ENCODE results near the gene DBF4. TPM values are rescaled to one million over a fixed set of nuclear protein-coding genes. Genes with fewer than 3 reads are reported as not detected.

The DBF4 gene
- total RNA-seq, 2 experiments from 2014 or later = 58.1 to 61.9 TPM

DNA sequence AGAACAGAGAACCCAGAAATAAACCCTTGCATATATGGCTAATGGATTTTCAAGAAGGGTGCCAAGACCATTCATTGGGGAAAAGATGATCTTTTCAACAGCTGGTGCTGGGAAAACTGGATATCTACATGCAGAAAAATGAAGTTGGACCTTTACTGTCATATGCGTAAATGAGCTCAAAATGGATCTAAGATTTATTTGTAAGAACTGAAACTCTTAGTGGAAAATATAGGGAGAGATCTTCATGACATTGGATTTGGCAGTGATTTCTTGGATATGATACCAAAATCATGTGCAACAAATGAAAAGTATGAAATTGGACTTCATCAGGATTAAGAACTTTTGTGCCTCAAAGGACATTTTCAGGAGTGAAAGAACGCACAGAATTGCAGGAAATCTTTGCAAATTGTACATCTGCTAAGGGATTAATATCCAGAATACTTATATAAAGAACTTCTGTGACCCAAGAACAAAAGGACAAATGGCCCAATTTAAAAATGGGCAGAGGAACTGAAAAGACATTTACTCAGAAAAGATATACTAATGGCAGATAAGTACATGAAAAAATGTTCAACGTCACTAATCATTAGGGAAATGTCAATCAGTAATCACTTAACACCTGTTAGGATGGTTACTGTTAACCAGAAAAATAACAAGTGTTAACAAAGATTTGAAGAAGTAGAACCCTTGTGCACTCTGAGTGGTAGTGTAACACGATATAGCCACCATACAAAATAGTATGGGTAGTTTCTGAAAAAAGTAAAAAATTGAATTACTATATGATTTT is 6.1 kb downstream of the DBF4 start:
- Mint-ChIP-seq H3K27me3 (no peaks in the 10 kb centered on the region), H3K9me3 (no peaks in the 10 kb centered on the region), H3K4me3 (no peak overlapping the region), H3K4me1 (ENCODE audit: low read depth) (peaks cover 48% of the 10 kb centered on the region), H3K36me3 (ENCODE audit: low read depth) (peaks cover 53% of the 10 kb centered on the region), H3K27ac (no peak overlapping the region)
- DNase-seq (no peak), ATAC-seq (ENCODE audit: poor library complexity) (no peak)
- Histone ChIP-seq H3K4me1 (ENCODE audit: insufficient read depth, low read length) (peaks cover 4% of the 10 kb centered on the region), H3K4me3 (ENCODE audit: low read length) (no peak overlapping the region), H3K36me3 (ENCODE audit: insufficient read depth, low read length) (peaks cover 28% of the 10 kb centered on the region), H3K27me3 (ENCODE audit: control insufficient read depth in 1 of 2, insufficient read depth in 2 of 2, low read length in 2 of 2) (no peaks in the 10 kb centered on the region), H3K27ac (ENCODE audit: low read depth in 1 of 2, low read length in 2 of 2) (no peak overlapping the region), H3K9me3 (ENCODE audit: control insufficient read depth in 1 of 2, insufficient read depth in 1 of 2, low read length in 2 of 2) (no peaks in the 10 kb centered on the region)
- ChIA-PET CTCF (no interaction called here), POLR2A (no interaction called here)
- TF ChIP-seq CTCF (IDR thresholded peaks at IDR 0.05) = no peak
- intact Hi-C loops (cut with DNase I, micrococcal nuclease) = loop anchor here in 1 of 2 experiments (5.0 kb wide), 1 partner anchor 250 kb away; no protein-coding TSS in a partner anchor

GRCh38 chr7:87885018-87885417 is 8.7 kb downstream of the DBF4 start:
- Histone ChIP-seq H3K27ac (ENCODE audit: low read depth in 1 of 2, low read length in 2 of 2) (no peak overlapping the region), H3K4me3 (ENCODE audit: low read length) (no peak overlapping the region), H3K4me1 (ENCODE audit: insufficient read depth, low read length) (no peaks in the 10 kb centered on the region), H3K9me3 (ENCODE audit: control insufficient read depth in 1 of 2, insufficient read depth in 1 of 2, low read length in 2 of 2) (no peaks in the 10 kb centered on the region), H3K27me3 (ENCODE audit: control insufficient read depth in 1 of 2, insufficient read depth in 2 of 2, low read length in 2 of 2) (no peaks in the 10 kb centered on the region), H3K36me3 (ENCODE audit: insufficient read depth, low read length) (peaks cover 35% of the 10 kb centered on the region)
- ChIA-PET POLR2A (no interaction called here), CTCF (no interaction called here)
- Mint-ChIP-seq H3K27ac (no peak overlapping the region), H3K36me3 (ENCODE audit: low read depth) (peaks cover 75% of the 10 kb centered on the region), H3K4me1 (ENCODE audit: low read depth) (peaks cover 26% of the 10 kb centered on the region), H3K9me3 (no peaks in the 10 kb centered on the region), H3K4me3 (no peak overlapping the region), H3K27me3 (no peaks in the 10 kb centered on the region)
- no peak for TF ChIP-seq CTCF (IDR thresholded peaks at IDR 0.05)
- intact Hi-C loops (cut with DNase I, micrococcal nuclease) = loop anchor here in 1 of 2 experiments (1.0 to 5.0 kb wide), 4 partner anchors 38 to 573 kb away; no protein-coding TSS in a partner anchor
- ATAC-seq (ENCODE audit: poor library complexity) (no peak), DNase-seq (no peak)

GRCh38 chr7:87886875-87887274 is 10.6 kb downstream of the DBF4 start:
- H3K4me1 ChIP-seq (ENCODE audit: insufficient read depth, low read length) = no peaks in the 10 kb centered on the region
- Mint-ChIP-seq H3K36me3 (ENCODE audit: low read depth) (peaks cover 75% of the 10 kb centered on the region), H3K4me3 (no peak overlapping the region), H3K27me3 (no peaks in the 10 kb centered on the region), H3K4me1 (ENCODE audit: low read depth) (peaks cover 18% of the 10 kb centered on the region), H3K27ac (no peak overlapping the region), H3K9me3 (no peaks in the 10 kb centered on the region)
- intact Hi-C loops (cut with DNase I, micrococcal nuclease) = loop anchor here (1.0 to 5.0 kb wide), 7 partner anchors 89 to 575 kb away; no protein-coding TSS in a partner anchor
- no peaks in the 10 kb centered on the region for H3K27me3 ChIP-seq (ENCODE audit: control insufficient read depth in 1 of 2, insufficient read depth in 2 of 2, low read length in 2 of 2)
- CTCF ChIA-PET = interaction anchor here (0.5 to 1.7 kb wide), 4 partner anchors 89 to 575 kb away, joined by 3 to 16 read pairs (median 3); no protein-coding TSS in a partner anchor
- POLR2A ChIA-PET = interaction anchor here (1.3 to 1.4 kb wide), 2 partner anchors 11 to 258 kb away, joined by 5 read pairs; partner anchors contain the start of genes DBF4, RUNDC3B and SLC25A40
- no peak overlapping the region for H3K4me3 ChIP-seq (ENCODE audit: low read length)
- no peaks in the 10 kb centered on the region for H3K9me3 ChIP-seq (ENCODE audit: control insufficient read depth in 1 of 2, insufficient read depth in 1 of 2, low read length in 2 of 2)
- DNase-seq (peak in 3 of 14 experiments; percentile 61 to 64 (median 63)), ATAC-seq (ENCODE audit: poor library complexity) (peak; percentile 34)
- no peak overlapping the region for H3K27ac ChIP-seq (ENCODE audit: low read depth in 1 of 2, low read length in 2 of 2)
- peaks cover 29% of the 10 kb centered on the region for H3K36me3 ChIP-seq (ENCODE audit: insufficient read depth, low read length)
- peak; percentile 83 for TF ChIP-seq CTCF (IDR thresholded peaks at IDR 0.05)
